Measurements from ENCODE around the gene GAS2.
A peak's percentile ranks its signal among the peaks of the same experiment; 100 is the strongest.

The GAS2 gene

GRCh38 chr11:22720457-22720856 is 54.0 kb downstream of the GAS2 start:
- no peak for FAIRE-seq
- no peak for DNase-seq (ENCODE audit: extremely low spot score, insufficient read length, low read depth)

GRCh38 chr11:22723274-22723673 is 56.9 kb downstream of the GAS2 start:
- FAIRE-seq (no peak), DNase-seq (ENCODE audit: extremely low spot score, insufficient read length, low read depth) (no peak)

- DNase-seq (ENCODE audit: extremely low spot score, insufficient read length, low read depth) = no peak
- no peak for FAIRE-seq
Measured at GRCh38 chr11:22725079-22725478, 58.7 kb downstream of the GAS2 start.

GRCh38 chr11:22728600-22729389 is 62.4 kb downstream of the GAS2 start:
- no peak for DNase-seq (ENCODE audit: extremely low spot score, insufficient read length, low read depth)

GRCh38 chr11:22730319-22730718 is 63.9 kb downstream of the GAS2 start:
- DNase-seq (ENCODE audit: extremely low spot score, insufficient read length, low read depth) (no peak), FAIRE-seq (peak; percentile 48)

More at GRCh38 chr11:22728600-22729389, 62.4 kb downstream of the GAS2 start:
- FAIRE-seq = peak; percentile 26

- FAIRE-seq = no peak
- DNase-seq (ENCODE audit: extremely low spot score, insufficient read length, low read depth) = no peak
Measured at GRCh38 chr11:22732588-22732987, 66.2 kb downstream of the GAS2 start.

- FAIRE-seq = no peak
- DNase-seq (ENCODE audit: extremely low spot score, insufficient read length, low read depth) = no peak
Measured at GRCh38 chr11:22733475-22734248, 67.3 kb downstream of the GAS2 start.

GRCh38 chr11:22734628-22735345 is 68.4 kb downstream of the GAS2 start:
- FAIRE-seq (no peak), DNase-seq (ENCODE audit: extremely low spot score, insufficient read length, low read depth) (no peak)

- FAIRE-seq (no peak), DNase-seq (ENCODE audit: extremely low spot score, insufficient read length, low read depth) (no peak)
Measured at GRCh38 chr11:22742157-22742613, 75.8 kb downstream of the GAS2 start.

GRCh38 chr11:22749536-22749935 is 83.1 kb downstream of the GAS2 start:
- FAIRE-seq (no peak), DNase-seq (ENCODE audit: extremely low spot score, insufficient read length, low read depth) (no peak)

- DNase-seq (ENCODE audit: extremely low spot score, insufficient read length, low read depth) (no peak), FAIRE-seq (no peak)
Measured at GRCh38 chr11:22752908-22753310, 86.5 kb downstream of the GAS2 start.

- FAIRE-seq (no peak), DNase-seq (ENCODE audit: extremely low spot score, insufficient read length, low read depth) (no peak)
Measured at GRCh38 chr11:22753416-22753815, 87.0 kb downstream of the GAS2 start.

- DNase-seq (ENCODE audit: extremely low spot score, insufficient read length, low read depth) = no peak
Measured at GRCh38 chr11:22761066-22761465, 94.7 kb downstream of the GAS2 start.

GRCh38 chr11:22763166-22763565 is 96.8 kb downstream of the GAS2 start:
- FAIRE-seq (no peak), DNase-seq (ENCODE audit: extremely low spot score, insufficient read length, low read depth) (no peak)

More at GRCh38 chr11:22761066-22761465, 94.7 kb downstream of the GAS2 start:
- no peak for FAIRE-seq

GRCh38 chr11:22764735-22765134 is 98.3 kb downstream of the GAS2 start:
- FAIRE-seq = no peak
- no peak for DNase-seq (ENCODE audit: extremely low spot score, insufficient read length, low read depth)

GRCh38 chr11:22768281-22768680 is 101.9 kb downstream of the GAS2 start:
- no peak for DNase-seq (ENCODE audit: extremely low spot score, insufficient read length, low read depth)
- no peak for FAIRE-seq

GRCh38 chr11:22769081-22769480 is 102.7 kb downstream of the GAS2 start:
- FAIRE-seq = no peak
- DNase-seq (ENCODE audit: extremely low spot score, insufficient read length, low read depth) = no peak

GRCh38 chr11:22774716-22775115 is 108.3 kb downstream of the GAS2 start:
- FAIRE-seq (no peak), DNase-seq (ENCODE audit: extremely low spot score, insufficient read length, low read depth) (no peak)

- DNase-seq (ENCODE audit: extremely low spot score, insufficient read length, low read depth) (no peak), FAIRE-seq (peak; percentile 26)
Measured at GRCh38 chr11:22775248-22775647, 108.8 kb downstream of the GAS2 start.

- no peak for FAIRE-seq
- no peak for DNase-seq (ENCODE audit: extremely low spot score, insufficient read length, low read depth)
Measured at GRCh38 chr11:22778642-22779041, 112.2 kb downstream of the GAS2 start.

- FAIRE-seq (no peak), DNase-seq (ENCODE audit: extremely low spot score, insufficient read length, low read depth) (no peak)
Measured at GRCh38 chr11:22779850-22780249, 113.4 kb downstream of the GAS2 start.
